ENCODE data around the gene MTARC2.
A peak's percentile ranks its signal among the peaks of the same experiment; 100 is the strongest.
"Not testable (repeated sequence)": the region's sequence is repeated elsewhere in the genome, so short reads cannot be mapped to it uniquely, and the experiment has no call there.

MTARC2 gene

GRCh38 chr1:220732137-220732536 is 16.0 kb upstream of the MTARC2 start:
- no peak for DNase-seq (ENCODE audit: low read depth, low spot score)

GRCh38 chr1:220732621-220733020 is 15.5 kb upstream of the MTARC2 start:
- no peak for DNase-seq (ENCODE audit: low read depth, low spot score)

GRCh38 chr1:220733086-220733601 is 15.0 kb upstream of the MTARC2 start:
- DNase-seq (ENCODE audit: low read depth, low spot score), result peak; percentile 59

GRCh38 chr1:220734571-220735326 is 13.4 kb upstream of the MTARC2 start:
- no peak for DNase-seq (ENCODE audit: low read depth, low spot score)

- not testable (repeated sequence) for DNase-seq (ENCODE audit: low read depth, low spot score)
These were observed 11.8 kb upstream of the MTARC2 start for GRCh38 chr1:220736283-220736682.

- no peak for DNase-seq (ENCODE audit: low read depth, low spot score)
These were observed 6.8 kb upstream of the MTARC2 start for GRCh38 chr1:220741349-220741748.

GRCh38 chr1:220741825-220742224 is 6.3 kb upstream of the MTARC2 start:
- DNase-seq (ENCODE audit: low read depth, low spot score), result no peak

GRCh38 chr1:220742520-220742919 is 5.6 kb upstream of the MTARC2 start:
- DNase-seq (ENCODE audit: low read depth, low spot score), result no peak

GRCh38 chr1:220746851-220747250 is 1.3 kb upstream of the MTARC2 start:
- DNase-seq (ENCODE audit: low read depth, low spot score), result no peak

GRCh38 chr1:220747437-220748088 is 559 bp upstream of the MTARC2 start:
- no peak for DNase-seq (ENCODE audit: low read depth, low spot score)

GRCh38 chr1:220748936-220749335 is 814 bp downstream of the MTARC2 start:
- no peak for DNase-seq (ENCODE audit: low read depth, low spot score)

- DNase-seq (ENCODE audit: low read depth, low spot score), result no peak
These were observed 2.0 kb downstream of the MTARC2 start for GRCh38 chr1:220750131-220750515.

GRCh38 chr1:220751111-220751510 is 3.0 kb downstream of the MTARC2 start:
- no peak for DNase-seq (ENCODE audit: low read depth, low spot score)

GRCh38 chr1:220754212-220754917 is 6.2 kb downstream of the MTARC2 start:
- no peak for DNase-seq (ENCODE audit: low read depth, low spot score)

- no peak for DNase-seq (ENCODE audit: low read depth, low spot score)
These were observed 6.8 kb downstream of the MTARC2 start for GRCh38 chr1:220754918-220755295.

- DNase-seq (ENCODE audit: low read depth, low spot score), result no peak
These were observed 7.2 kb downstream of the MTARC2 start for GRCh38 chr1:220755309-220755708.

- DNase-seq (ENCODE audit: low read depth, low spot score), result no peak
These were observed 9.3 kb downstream of the MTARC2 start for GRCh38 chr1:220757441-220757840.

GRCh38 chr1:220759147-220759546 is 11.0 kb downstream of the MTARC2 start:
- DNase-seq (ENCODE audit: low read depth, low spot score), result no peak

- no peak for DNase-seq (ENCODE audit: low read depth, low spot score)
These were observed 13.7 kb downstream of the MTARC2 start for GRCh38 chr1:220761688-220762427.

GRCh38 chr1:220764757-220765156 is 16.6 kb downstream of the MTARC2 start:
- no peak for DNase-seq (ENCODE audit: low read depth, low spot score)

- DNase-seq (ENCODE audit: low read depth, low spot score), result no peak
These were observed 19.4 kb downstream of the MTARC2 start for GRCh38 chr1:220767312-220768125.

All from iPS DF 19.7 (cell line).